NCI-H226 (cell line): ENCODE data around the gene CHMP2A.
"Not testable (repeated sequence)": the region's sequence is repeated elsewhere in the genome, so short reads cannot be mapped to it uniquely, and the experiment has no call there.

ENCODE experiments used
- DNase-seq: peaks from one replicate; pipeline ENCODE4 v3.0.0-alpha.2; 2015

Gene CHMP2A

GRCh38 chr19:58510084-58510862, 44.6 kb downstream of the CHMP2A start:
- DNase-seq, result no peak

- no peak for DNase-seq
Measured at GRCh38 chr19:58509731-58510083, 45.2 kb downstream of the CHMP2A start.

GRCh38 chr19:58507602-58508223, 47.2 kb downstream of the CHMP2A start:
- not testable (repeated sequence) for DNase-seq
